GM15510 (cell line): ENCODE data around the gene CDK19.

Source experiments
- POLR2A ChIP-seq: IDR thresholded peaks from 3 replicates; pipeline ENCODE4 v1.6.1; 2011; ENCODE audit warnings: borderline replicate concordance; ENCODE audit not compliant: insufficient read length; ENCODE audit errors: extremely low read depth

Gene CDK19

DNA sequence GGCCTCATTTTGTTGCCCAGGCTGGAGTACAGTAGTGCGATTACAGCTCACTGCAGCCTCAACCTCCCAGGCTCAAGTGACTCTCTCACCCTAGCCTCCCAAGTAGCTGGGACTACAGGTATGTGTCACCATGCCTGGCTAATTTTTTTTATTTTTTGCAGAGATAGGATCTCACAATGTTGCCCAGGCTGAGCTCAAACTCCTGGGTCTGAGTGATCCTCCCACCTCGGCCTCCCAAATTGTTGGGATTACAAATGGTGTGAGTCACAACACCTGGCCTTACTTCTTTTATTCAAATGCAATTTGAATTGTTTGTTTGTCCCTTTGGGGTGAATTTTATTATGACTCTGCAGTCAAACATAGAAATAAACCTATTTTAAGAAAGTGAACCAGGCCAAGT, 207.1 kb downstream of the CDK19 start:
- no peak for TF ChIP-seq POLR2A

DNA sequence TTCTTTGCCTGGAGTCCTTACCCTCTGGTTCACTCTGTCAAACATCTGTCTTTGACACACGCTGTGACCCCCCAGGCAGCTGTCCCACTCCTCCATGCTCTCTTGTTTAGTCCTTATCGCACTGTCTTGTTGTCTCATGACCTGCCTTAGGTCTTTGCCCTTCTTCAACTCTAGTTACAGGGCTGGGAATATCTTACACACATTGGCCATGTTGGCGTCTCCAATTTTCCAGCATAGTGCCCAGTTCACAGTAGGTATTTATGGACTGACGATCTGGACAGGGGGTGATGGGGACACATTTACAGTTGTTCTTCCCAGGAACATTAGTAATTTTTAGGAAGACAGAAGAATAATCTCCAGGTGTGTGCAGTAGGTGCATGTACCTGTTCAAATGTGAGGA, 209.1 kb downstream of the CDK19 start:
- no peak for TF ChIP-seq POLR2A

DNA sequence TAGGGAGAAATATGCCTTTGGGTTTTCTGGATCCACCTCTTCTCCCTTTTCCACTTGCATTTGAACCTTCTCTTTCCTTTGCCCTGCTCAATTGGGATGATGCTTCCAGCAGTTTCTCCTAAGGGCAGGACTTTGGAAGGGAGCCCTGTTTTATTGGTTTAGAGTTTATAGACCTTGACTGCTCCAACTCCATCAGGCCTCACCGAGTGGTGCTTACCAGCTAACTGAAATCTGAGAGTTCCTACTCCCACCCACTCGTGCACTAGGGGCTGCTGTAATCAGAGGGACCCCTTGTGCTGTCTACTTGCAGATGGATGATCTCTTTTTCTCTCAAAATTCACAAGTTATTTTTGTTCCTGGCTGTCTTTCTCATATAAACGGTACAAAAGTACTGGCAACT, 217.5 kb downstream of the CDK19 start:
- TF ChIP-seq POLR2A: no peak

DNA sequence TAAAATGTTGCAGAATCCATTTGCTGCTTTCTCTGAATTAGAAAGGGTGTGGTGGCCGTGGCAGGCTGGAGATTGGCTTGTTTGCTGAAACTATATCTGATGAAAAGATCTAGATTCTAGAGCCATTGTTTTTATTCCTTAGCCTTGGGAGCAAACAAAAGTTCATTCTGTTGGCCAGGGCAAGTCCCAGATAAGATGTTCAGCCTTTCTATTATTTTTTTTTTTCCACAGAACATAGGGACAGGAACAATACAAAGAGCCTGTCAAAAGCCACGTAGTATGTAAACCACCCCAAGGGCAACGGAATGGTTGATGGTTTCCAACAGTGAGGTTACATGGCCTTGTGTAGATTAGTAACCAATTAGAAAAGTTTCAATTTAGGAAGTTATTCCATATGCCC, 218.9 kb downstream of the CDK19 start:
- no peak for TF ChIP-seq POLR2A

DNA sequence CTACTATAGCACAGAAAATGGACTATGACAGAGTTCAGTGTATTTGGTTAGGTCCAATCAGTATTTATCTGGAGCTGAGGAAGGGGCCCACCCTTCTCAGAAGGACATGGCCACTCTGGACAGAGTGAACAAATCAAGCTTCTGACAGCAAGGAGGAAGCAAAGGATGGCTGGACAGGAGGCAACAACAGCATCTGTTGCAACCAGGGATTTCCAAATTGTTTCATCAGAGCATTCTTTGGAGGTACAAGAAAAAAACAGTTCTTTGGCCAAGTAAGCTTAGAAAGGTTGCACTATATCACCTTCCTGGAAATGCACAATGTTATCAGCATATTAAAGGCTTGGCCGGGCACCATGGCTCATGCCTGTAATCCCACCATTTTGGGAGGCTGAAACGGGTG, 220.2 kb downstream of the CDK19 start:
- TF ChIP-seq POLR2A: no peak

DNA sequence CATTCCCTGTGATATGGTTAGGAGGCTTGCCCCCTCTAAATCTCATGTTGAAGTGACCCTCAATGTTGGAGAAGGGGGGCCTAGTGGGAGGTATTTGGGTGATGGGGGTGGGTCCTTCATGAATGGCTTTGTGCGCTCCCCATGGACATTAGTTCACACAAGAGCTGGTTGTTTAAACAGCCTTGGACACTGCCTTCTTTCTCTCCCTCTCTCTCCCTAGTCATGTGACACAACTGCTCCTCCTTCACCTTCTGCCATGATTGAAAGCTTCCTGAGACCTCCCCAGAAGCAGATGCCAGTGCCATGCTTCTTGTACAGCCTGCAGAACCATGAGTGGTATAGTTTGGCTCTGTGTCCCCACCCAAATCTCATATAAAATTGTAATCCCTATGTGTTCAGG, 221.6 kb downstream of the CDK19 start:
- no peak for TF ChIP-seq POLR2A

DNA sequence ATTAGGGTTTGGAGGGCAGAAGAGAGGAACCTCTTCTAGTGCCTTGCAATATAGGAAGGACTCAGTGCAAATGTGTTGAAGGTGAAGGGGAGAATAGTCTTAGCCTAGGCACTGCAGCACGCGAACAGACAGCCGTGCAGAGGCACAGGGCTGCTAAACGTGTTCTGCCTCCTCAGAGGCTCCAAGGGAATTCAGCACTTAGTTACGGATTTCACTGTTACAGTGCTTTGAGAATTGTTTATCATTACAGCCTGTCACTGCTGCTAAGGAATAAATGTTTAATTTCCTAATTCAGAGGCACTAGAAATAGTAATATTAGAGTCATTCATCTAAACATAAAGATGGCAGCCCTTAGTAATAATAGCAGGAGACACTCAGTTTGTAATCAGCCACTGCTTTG, 222.5 kb downstream of the CDK19 start:
- no peak for TF ChIP-seq POLR2A

- TF ChIP-seq POLR2A: no peak
Measured at GRCh38 chr6:110590821-110591351, 224.4 kb downstream of the CDK19 start.

DNA sequence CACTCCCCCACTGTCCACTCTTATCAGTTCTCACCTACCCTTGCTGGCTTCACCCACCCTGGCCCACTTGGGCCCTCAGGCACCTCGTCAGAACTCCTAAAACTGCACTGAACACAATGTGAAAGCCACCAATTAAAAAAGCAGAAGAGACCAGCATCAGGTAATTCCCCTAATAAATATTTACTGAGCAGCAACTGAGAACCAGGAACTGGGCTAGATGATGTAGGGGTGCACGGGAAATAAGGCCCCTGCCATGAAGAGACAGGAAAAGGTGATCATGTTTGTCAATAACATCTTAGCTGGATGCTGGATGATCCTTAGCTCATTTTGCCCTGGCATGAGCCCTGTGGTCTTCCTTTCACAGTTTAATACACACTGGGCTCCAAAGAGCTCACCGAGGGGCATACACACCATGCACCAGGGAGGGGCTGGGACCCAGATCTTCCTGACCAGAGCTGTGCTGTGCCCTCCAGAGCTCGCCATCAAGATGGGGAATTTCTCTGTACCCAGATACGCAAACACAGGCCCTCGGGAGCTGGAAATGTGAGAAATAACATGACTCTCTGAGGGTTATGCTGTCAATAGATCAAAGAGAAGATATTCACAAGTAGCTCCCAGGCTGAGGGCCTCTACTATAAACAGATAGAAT, 225.3 kb downstream of the CDK19 start:
- no peak for TF ChIP-seq POLR2A

- TF ChIP-seq POLR2A: no peak
Measured at GRCh38 chr6:110587328-110587727, 227.9 kb downstream of the CDK19 start.

DNA sequence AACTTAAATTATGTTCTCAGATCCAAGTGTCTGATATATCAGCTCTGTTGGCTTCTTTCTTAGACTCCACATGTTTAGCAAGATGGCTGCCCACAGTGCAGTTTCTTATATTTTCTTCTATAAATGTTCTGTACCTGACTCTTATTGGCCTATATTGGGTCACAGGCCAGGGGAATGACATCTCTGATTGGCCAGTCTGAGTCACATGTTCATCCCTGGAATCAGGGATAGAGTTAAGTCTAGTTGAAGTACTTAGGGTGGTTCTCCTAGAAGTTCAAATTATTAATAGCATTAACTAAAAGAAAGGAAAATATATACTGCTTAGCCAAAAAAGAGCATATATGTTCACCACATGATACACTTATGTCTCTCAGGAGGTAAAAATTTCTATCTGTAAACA, 233.6 kb downstream of the CDK19 start:
- no peak for TF ChIP-seq POLR2A

GRCh38 chr6:110575925-110576463, 239.3 kb downstream of the CDK19 start:
- TF ChIP-seq POLR2A: no peak

DNA sequence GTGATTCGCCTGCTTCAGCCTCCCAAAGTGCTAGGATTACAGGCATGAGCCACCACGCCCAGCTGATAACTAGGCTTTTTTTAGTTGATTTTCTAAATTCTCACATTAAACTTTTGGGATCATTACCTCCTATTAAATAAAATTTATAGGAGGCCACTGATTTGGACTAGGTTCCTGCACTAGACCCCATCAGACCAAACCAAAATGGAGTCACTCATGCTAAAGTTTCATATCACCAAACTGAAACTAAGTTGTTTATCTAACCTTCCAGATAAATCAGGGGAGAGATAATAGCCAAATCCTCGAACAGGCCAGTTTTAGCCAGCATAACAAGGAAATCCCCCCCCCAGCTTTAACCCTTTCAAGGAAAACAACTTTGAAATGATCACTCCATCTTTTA, 240.5 kb downstream of the CDK19 start:
- no peak for TF ChIP-seq POLR2A

- TF ChIP-seq POLR2A: no peak
Measured at GRCh38 chr6:110573537-110573936, 241.7 kb downstream of the CDK19 start.

- no peak for TF ChIP-seq POLR2A
Measured at GRCh38 chr6:110573136-110573535, 242.1 kb downstream of the CDK19 start.

DNA sequence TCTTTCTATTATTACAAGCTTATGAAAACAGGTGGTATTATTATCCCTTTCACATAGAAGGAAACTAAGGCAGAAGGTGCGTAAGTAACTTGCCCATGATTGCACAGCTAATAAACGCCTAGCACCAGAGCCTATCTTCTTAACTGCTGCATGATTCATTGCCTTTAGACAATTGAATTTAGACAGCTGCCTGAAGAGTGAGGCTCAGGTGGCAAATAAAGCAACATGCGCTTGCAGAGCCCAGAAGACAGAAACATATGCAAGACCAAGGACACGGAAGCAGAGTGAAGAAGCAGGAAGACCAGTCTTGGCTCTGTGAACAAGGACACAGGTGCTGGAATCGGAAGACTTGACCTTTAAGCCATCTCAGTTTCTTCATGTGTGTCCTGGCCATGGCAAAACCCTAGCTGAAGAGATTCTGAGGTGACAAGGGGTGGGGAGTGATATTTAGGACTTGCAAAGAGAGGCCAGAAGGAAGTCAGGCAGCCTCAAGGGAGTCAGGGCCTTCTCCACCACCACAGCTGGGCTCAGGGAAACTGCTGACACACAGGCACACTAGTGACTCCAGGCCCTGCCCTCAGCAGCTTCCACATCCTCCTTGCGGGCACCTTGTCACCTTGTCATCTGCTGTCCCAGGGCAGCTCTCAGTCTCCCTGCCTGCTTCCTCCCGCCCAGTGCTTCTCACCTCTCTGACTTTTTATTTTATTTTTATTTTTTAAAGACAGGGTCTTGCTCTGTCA, 247.1 kb downstream of the CDK19 start:
- no peak for TF ChIP-seq POLR2A
